A673 (cell line): ENCODE measurements around the gene ARPC2. TPM values are rescaled to one million over a fixed set of nuclear protein-coding genes. Genes with fewer than 3 reads are reported as not detected.

Source experiments
- BruUV-seq: library from RNA; stranded (reverse); fragments of 400-500 nt; replicated peaks from 2 replicates; lab custom pipeline; 2021; lab: Mats Ljungman, UMichigan
- CTCF ChIA-PET: fragments of 300-600 bp; sonication (Branson Sonifier 250); formaldehyde crosslinking; loops from one replicate; lab custom pipeline; 2022; ENCODE audit warnings: antibody characterized with exemption; lab: Charles Lee
- POLR2A ChIA-PET: fragments of 300-600 bp; sonication (Branson Sonifier 250); formaldehyde crosslinking; loops from one replicate; lab custom pipeline; 2022; ENCODE audit warnings: antibody characterized with exemption; ENCODE audit not compliant: low non-redundant PET; lab: Charles Lee
- DNase-seq: peaks from one replicate; pipeline ENCODE4 v3.0.0-alpha.2; 2015; ENCODE audit warnings: low spot score
- H3K27ac ChIP-seq: fragments of 200-600 bp; sonication (generic); 2 replicates; pipeline ENCODE4 v1.5.1; 2016; ENCODE audit warnings: mixed run types, low read depth, mild to moderate bottlenecking, mixed read lengths, antibody characterized with exemption, low read length; ENCODE audit not compliant: poor library complexity, severe bottlenecking
- H3K27me3 ChIP-seq: fragments of 200-600 bp; sonication (generic); replicated peaks from 2 replicates; pipeline ENCODE4 v1.6.1; 2017; ENCODE audit warnings: mixed run types, low read depth, mild to moderate bottlenecking, mixed read lengths, antibody characterized with exemption, low read length; ENCODE audit not compliant: insufficient read depth, poor library complexity
- H3K36me3 ChIP-seq: fragments of 200-600 bp; sonication (generic); 2 replicates; pipeline ENCODE4 v1.6.1; 2016; ENCODE audit warnings: mixed run types, mild to moderate bottlenecking, mixed read lengths, antibody characterized with exemption, low read length; ENCODE audit not compliant: insufficient read depth, poor library complexity, severe bottlenecking
- H3K4me1 ChIP-seq: fragments of 200-600 bp; sonication (generic); 2 replicates; pipeline ENCODE4 v1.6.1; 2017; ENCODE audit warnings: mixed run types, mild to moderate bottlenecking, mixed read lengths, antibody characterized with exemption, low read length; ENCODE audit not compliant: insufficient read depth, poor library complexity, severe bottlenecking
- H3K4me3 ChIP-seq: fragments of 200-600 bp; sonication (generic); 2 replicates; pipeline ENCODE4 v1.5.1; 2016; ENCODE audit warnings: low read depth, mixed run types, mild to moderate bottlenecking, mixed read lengths, low read length; ENCODE audit not compliant: poor library complexity, severe bottlenecking
- H3K9me3 ChIP-seq: fragments of 200-600 bp; sonication (generic); 2 replicates; pipeline ENCODE4 v1.6.1; 2016; ENCODE audit warnings: mixed run types, low read depth, mild to moderate bottlenecking, mixed read lengths, antibody characterized with exemption, low read length; ENCODE audit not compliant: poor library complexity, severe bottlenecking
- CTCF ChIP-seq: fragments of 300-800, 200-600 bp; sonication (generic); conservative IDR thresholded peaks from 2 replicates; pipeline ENCODE4 v1.5.1; 2017; ENCODE audit warnings: low read depth, mild to moderate bottlenecking, antibody characterized with exemption, low read length, moderate library complexity, mixed read lengths
- EZH2 ChIP-seq: fragments of 200-600 bp; sonication (generic); IDR thresholded peaks from 2 replicates; pipeline ENCODE4 v1.6.1; 2017; ENCODE audit warnings: borderline replicate concordance, low read depth, mild to moderate bottlenecking, mixed read lengths, antibody characterized with exemption, low read length; ENCODE audit not compliant: poor library complexity, severe bottlenecking
- intact Hi-C: fragments of 100-400 bp; cut with micrococcal nuclease; formaldehyde crosslinking; loops from one replicate; pipeline ENCODE4 v1.10.0; 2022; ENCODE audit not compliant: unreplicated experiment
- microRNA-seq: library from miRNA; unstranded; fragments of <30 nt; microRNA quantifications from one replicate; pipeline ENCODE4 v1.2.0, GENCODE V29; 2021
- total RNA-seq: library from RNA; stranded (reverse); gene quantifications from 2 replicates; pipeline ENCODE4 v1.2.3, GENCODE V29; 2021

Gene ARPC2
- total RNA-seq, 1 experiment from 2014 or later: 291 TPM

DNA sequence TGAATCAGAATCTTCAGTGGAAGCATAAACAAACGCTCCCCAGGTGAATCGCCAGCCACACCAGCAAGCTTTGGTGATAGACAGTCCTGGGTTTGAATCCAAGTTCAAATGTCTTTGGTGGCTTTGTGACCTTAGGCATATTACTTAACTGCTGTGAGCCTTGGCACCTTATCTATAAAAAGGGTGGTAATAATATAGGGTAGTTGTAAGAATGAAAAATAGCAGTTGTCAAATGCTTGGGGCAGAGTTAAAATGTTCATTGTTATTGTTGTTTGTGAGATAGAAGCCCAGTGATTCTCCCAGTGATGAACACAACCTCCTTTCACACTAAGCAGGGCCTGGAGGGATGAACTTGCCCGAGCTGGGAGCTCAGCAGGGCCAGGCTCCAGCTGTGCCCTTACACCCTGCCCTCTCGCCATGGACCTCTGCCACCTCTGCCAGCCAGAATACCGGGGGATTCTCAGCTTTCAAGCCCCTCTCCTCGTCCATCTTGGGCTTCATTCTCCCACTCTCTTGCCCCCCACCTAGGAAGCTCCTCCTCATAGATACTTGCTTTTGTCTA lies 81.4 kb downstream of the ARPC2 start:
- H3K27me3 ChIP-seq: no peaks in the 10 kb centered on the region
- H3K27ac ChIP-seq: no peak overlapping the region
- H3K36me3 ChIP-seq: no peaks in the 10 kb centered on the region
- intact Hi-C loops: no loop called here
- no TSS peak for BruUV-seq
- TF ChIP-seq CTCF (no peak), EZH2 (no peak)
- H3K9me3 ChIP-seq: no peaks in the 10 kb centered on the region
- no peak overlapping the region for H3K4me3 ChIP-seq
- CTCF ChIA-PET: no interaction called here
- peaks cover 8% of the 10 kb centered on the region for H3K4me1 ChIP-seq
- POLR2A ChIA-PET: no interaction called here
- DNase-seq: no peak

DNA sequence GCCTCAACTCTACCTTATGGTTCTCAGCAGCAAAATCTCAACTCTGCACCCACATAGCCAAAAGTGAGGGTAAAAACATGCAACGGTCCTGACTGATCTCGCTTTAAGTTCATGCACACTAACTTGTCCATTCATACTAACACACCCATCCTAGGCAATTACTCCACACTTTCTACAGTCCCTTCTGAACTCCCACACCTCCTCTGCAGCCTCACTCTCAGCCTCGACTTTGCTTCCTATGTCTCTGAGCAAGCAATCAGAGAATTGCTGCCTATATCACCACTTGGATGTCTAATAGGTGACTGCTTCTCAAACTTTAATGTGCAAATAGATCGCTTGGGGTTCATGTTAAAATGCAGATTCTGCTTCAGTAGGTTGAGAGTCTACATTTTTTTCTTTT lies 83.2 kb downstream of the ARPC2 start:
- no peaks in the 10 kb centered on the region for H3K27me3 ChIP-seq
- H3K4me3 ChIP-seq: no peak overlapping the region
- intact Hi-C loops: loop anchor here (2.0 to 5.0 kb wide), 3 partner anchors 97 to 392 kb away; no protein-coding TSS in a partner anchor
- no peaks in the 10 kb centered on the region for H3K4me1 ChIP-seq
- H3K36me3 ChIP-seq: no peaks in the 10 kb centered on the region
- no peak for TF ChIP-seq CTCF
- no peak for TF ChIP-seq EZH2
- no TSS peak for BruUV-seq
- CTCF ChIA-PET: no interaction called here
- H3K27ac ChIP-seq: no peak overlapping the region
- DNase-seq: no peak
- POLR2A ChIA-PET: no interaction called here
- H3K9me3 ChIP-seq: no peaks in the 10 kb centered on the region

GRCh38 chr2:218301176-218301819 lies 84.3 kb downstream of the ARPC2 start:
- POLR2A ChIA-PET: no interaction called here
- BruUV-seq: no TSS peak
- no peak overlapping the region for H3K27ac ChIP-seq
- TF ChIP-seq CTCF (peak; percentile 90), EZH2 (no peak)
- no peaks in the 10 kb centered on the region for H3K36me3 ChIP-seq
- intact Hi-C loops: loop anchor here (1.0 to 5.0 kb wide), 4 partner anchors 55 to 391 kb away; partner anchors contain the start of gene CATIP
- no peaks in the 10 kb centered on the region for H3K4me1 ChIP-seq
- peak; percentile 87 for DNase-seq
- no peaks in the 10 kb centered on the region for H3K27me3 ChIP-seq
- no peak overlapping the region for H3K4me3 ChIP-seq
- CTCF ChIA-PET: interaction anchor here (0.9 to 1.5 kb wide), 2 partner anchors 95 to 112 kb away, joined by 4 to 5 read pairs; no protein-coding TSS in a partner anchor
- no peaks in the 10 kb centered on the region for H3K9me3 ChIP-seq

Small RNA genes within 50 kb of the gene (microRNA-seq; reads per million reads assigned to microRNA genes)
- 1.1 reads per million for gene MIR6513

Other genes with a start within 250 kb of the ARPC2 start
- gene TNS1, start 214.2 kb upstream of the ARPC2 start, total RNA-seq: 88.9 and 99.6 TPM in 2 replicates
- 0.26 and 1.3 TPM in 2 replicates for gene RUFY4, start 147.9 kb upstream of the ARPC2 start, total RNA-seq
- gene CXCR2, start 91.2 kb upstream of the ARPC2 start, total RNA-seq: not detected in 2 replicates
- not detected in 2 replicates for gene CXCR1, start 50.2 kb upstream of the ARPC2 start, total RNA-seq
- gene GPBAR1, start 43.8 kb downstream of the ARPC2 start, total RNA-seq: 0.30 and 0.46 TPM in 2 replicates
- 74.7 and 78.8 TPM in 2 replicates for gene AAMP, start 52.9 kb downstream of the ARPC2 start, total RNA-seq
- gene PNKD, start 53.3 kb downstream of the ARPC2 start, total RNA-seq: 36.7 and 44.9 TPM in 2 replicates
- gene TMBIM1, start 75.3 kb downstream of the ARPC2 start, total RNA-seq: 40.2 and 43.9 TPM in 2 replicates
- gene CATIP, start 139.7 kb downstream of the ARPC2 start, total RNA-seq: not detected in 2 replicates
- 0.09 TPM in 1 of 2 replicates, not detected in the other for gene SLC11A1, start 165.1 kb downstream of the ARPC2 start, total RNA-seq
- 72.3 and 77.4 TPM in 2 replicates for gene CTDSP1, start 182.7 kb downstream of the ARPC2 start, total RNA-seq
- not detected in 2 replicates for gene VIL1, start 201.9 kb downstream of the ARPC2 start, total RNA-seq